NCI-H2171 treated with DMSO at 0.1 percent for 48 hours (cell line): ENCODE results near the gene ACTN1.

ENCODE experiments used
- DNase-seq: peaks from one replicate; lab custom pipeline; 2025; lab: John Stamatoyannopoulos, UW

Gene ACTN1

DNA sequence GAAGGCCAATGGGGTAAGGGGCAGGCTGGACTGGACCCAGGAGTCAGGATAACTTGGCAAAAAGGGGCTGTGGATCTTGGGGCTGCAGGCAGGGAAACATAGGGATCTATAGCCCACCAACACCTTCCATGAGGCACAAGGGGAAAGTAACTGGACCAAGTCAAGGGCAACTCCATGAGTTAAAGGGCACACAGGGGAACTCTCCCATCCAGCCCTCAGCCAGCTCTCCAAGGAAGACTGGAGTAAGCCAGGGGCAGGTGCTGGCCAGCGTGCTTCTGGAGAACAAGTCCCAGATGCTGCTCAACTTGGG is 154.9 kb downstream of the ACTN1 start:
- DNase-seq = no peak
